GM23248 (cell line): ENCODE data around the gene POU2F1.

Source experiments
- EZH2 ChIP-seq: fragments of 200-600 bp; sonication (generic); IDR thresholded peaks from 2 replicates; pipeline ENCODE4 v1.6.1; 2018; ENCODE audit warnings: antibody characterized with exemption, mild to moderate bottlenecking; ENCODE audit not compliant: insufficient read depth, poor library complexity, severe bottlenecking
- EZH2phosphoT487 ChIP-seq: fragments of 200-600 bp; sonication (generic); IDR thresholded peaks from 2 replicates; pipeline ENCODE4 v1.6.1; 2018; ENCODE audit warnings: antibody characterized with exemption, moderate library complexity, mild to moderate bottlenecking, low read depth; ENCODE audit not compliant: insufficient read depth

DNA sequence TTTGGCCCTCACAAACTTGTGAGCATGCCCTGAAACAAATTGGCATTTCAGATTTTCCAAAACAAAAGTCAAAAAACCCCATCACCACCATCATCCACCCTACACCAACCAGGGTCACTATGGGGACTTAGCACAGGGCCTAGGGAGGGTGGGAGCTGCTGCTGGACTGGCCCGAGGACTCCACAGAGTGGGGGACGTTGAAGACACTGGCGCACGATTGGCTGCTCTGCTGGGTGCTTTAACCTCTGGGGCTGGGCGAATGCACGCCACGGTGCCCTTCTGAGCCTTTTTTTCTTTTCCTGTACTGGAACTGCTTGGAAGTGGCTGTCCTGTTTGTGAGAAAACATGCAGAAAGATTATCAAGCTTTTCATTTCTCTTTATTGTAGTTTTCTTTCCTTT is 204.8 kb downstream of the POU2F1 start:
- TF ChIP-seq EZH2: no peak
- TF ChIP-seq EZH2phosphoT487: no peak
